GM13977 (cell line): ENCODE data around the gene FBXO2.

Source experiments
- DNase-seq: peaks from one replicate; pipeline ENCODE4 v3.0.0; 2012; ENCODE audit warnings: low spot score
- in situ Hi-C: fragments of 300-500 bp; cut with MboI; formaldehyde crosslinking; loops from one replicate; pipeline ENCODE4 v1.12.0; 2022; ENCODE audit warnings: low sequenced_read_pairs, low pct_unique_long_range_greater_than_20kb, mixed read lengths, inconsistent platforms; ENCODE audit not compliant: unreplicated experiment
- TF ChIP-seq, protein P1 (sequence below): IDR thresholded peaks from 2 replicates; pipeline ENCODE4 v1.5.1; 2012; ENCODE audit warnings: mild to moderate bottlenecking, control low read depth; ENCODE audit not compliant: insufficient read depth; ENCODE audit errors: extremely low read depth, missing control alignments

Gene FBXO2

DNA sequence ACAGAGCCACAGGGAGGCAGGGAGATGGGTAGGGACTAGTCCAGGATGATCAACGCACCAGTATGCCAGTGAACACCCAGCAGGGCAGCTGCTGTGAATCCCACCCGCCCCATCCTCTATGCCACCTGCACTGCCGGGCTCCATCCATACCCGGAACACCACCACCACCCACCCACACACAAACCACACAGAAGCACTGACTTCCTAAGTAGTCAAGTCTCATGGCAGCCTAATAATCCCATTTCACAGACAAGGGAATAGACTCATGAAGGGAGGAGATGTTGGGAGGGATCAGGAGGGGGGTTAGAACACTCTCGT lies 43.6 kb upstream of the FBXO2 start:
- no peak for DNase-seq
- TF ChIP-seq, protein P1, sequence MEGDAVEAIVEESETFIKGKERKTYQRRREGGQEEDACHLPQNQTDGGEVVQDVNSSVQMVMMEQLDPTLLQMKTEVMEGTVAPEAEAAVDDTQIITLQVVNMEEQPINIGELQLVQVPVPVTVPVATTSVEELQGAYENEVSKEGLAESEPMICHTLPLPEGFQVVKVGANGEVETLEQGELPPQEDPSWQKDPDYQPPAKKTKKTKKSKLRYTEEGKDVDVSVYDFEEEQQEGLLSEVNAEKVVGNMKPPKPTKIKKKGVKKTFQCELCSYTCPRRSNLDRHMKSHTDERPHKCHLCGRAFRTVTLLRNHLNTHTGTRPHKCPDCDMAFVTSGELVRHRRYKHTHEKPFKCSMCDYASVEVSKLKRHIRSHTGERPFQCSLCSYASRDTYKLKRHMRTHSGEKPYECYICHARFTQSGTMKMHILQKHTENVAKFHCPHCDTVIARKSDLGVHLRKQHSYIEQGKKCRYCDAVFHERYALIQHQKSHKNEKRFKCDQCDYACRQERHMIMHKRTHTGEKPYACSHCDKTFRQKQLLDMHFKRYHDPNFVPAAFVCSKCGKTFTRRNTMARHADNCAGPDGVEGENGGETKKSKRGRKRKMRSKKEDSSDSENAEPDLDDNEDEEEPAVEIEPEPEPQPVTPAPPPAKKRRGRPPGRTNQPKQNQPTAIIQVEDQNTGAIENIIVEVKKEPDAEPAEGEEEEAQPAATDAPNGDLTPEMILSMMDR: no peak
- in situ Hi-C loops: no loop called here

DNA sequence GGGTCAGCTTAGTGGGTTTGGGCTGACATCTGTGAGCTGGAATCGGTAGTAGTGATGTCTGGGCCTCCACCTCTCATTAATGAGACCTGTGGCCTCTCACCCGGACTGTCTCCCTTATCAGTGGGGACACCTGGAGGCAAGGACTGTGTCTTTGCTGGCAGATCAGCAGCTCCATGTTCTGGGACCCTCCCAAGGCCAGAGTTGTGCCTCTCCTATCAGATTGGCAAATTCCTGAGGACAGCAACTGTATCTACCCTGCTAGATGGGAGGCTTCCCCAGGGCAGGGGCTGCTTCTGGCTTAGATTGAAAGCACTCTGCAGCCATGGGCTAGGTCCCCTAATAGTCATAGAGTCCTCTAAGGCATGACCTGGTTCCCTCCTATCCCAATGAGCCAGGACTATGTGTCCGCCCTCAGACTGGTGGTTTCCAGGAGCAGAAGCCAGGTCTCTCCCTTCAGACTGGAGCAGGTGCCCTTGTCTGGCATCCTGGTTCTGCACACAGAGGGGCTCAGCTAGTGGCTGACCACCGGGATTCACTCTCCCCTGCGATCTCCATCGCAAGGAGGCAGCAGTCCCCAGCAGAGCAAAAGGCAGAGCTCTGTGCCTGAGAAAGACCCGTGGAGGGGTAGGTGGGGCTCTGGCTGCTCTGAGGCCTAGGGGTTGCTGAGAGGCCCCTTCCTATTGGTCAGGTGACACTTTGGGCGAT lies 43.1 kb upstream of the FBXO2 start:
- in situ Hi-C loops: no loop called here
- no peak for DNase-seq
- TF ChIP-seq, protein P1: no peak

DNA sequence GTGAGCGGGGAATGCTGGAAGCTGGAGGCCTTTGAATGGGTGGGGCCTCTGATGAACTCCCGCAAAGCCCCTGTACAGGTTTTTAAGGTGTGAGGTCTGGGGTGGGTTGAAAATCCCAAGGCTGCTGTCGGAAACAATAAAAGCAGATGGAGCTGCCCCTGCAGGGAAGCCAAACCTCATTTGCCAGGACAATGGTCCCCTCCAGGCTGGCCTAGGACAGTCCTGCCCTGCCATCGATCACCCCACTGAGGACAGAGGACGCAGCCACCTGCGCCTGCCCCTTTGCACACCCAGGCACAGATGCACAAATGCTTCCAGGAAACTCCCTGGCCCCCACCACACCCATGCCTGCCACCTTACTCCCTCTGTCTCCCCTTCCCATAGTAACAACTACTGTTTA lies 41.6 kb upstream of the FBXO2 start:
- in situ Hi-C loops: no loop called here
- TF ChIP-seq, protein P1: no peak

GRCh38 chr1:11693917-11694316 lies 39.7 kb upstream of the FBXO2 start:
- in situ Hi-C loops: no loop called here
- TF ChIP-seq, protein P1: no peak
- DNase-seq: no peak

More for the DNA sequence above, 41.6 kb upstream of the FBXO2 start:
- no peak for DNase-seq

DNA sequence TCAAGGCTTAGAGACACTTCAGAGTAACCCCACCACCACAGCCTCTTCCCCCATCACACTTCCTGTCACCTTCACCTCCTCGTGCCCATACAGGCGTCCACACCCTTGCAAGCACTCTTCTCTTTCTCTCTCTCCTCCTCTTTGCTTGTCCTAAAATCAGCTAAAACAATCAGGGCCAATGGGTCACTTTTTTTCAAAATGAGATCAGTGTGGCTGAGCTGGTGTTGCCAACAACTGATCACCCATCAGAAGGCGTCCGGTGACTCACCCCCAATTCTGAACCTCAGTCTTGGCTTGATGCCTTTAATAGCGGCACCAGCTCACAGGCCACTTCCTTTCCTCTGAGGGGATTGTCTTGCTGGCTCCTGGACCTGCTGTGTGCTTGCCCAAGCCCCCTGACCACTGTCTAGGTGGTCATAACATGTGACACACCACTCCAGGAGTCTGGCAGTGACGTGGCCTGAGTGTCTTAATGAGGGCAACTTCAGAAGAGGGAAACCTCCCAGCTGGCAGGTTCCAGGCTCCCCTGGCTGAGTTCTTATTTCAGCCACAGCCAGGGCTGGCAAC lies 38.9 kb upstream of the FBXO2 start:
- TF ChIP-seq, protein P1: no peak
- in situ Hi-C loops: no loop called here
- DNase-seq: no peak

GRCh38 chr1:11691928-11692711 lies 37.9 kb upstream of the FBXO2 start:
- in situ Hi-C loops: no loop called here
- no peak for DNase-seq
- TF ChIP-seq, protein P1: no peak
